Measurements from ENCODE around the gene ANKRD13C. TPM values are rescaled to one million over a fixed set of nuclear protein-coding genes. Genes with fewer than 3 reads are reported as not detected.

Gene ANKRD13C
- total RNA-seq, 3 donors from 2014 or later: 20.8 to 24.8 (median 23.4) TPM

- no peaks in the 10 kb centered on the region for H3K4me1 ChIP-seq (ENCODE audit: low read depth)
- ATAC-seq: no peak
- no peaks in the 10 kb centered on the region for H3K9me3 ChIP-seq
- intact Hi-C loops (cut with DNase I, micrococcal nuclease): no loop called here
- no peak for DNase-seq
- no peak overlapping the region for H3K4me3 ChIP-seq
- no peak for TF ChIP-seq CTCF (IDR thresholded peaks at IDR 0.05)
- H3K36me3 ChIP-seq (ENCODE audit: low read depth): peaks cover 29% of the 10 kb centered on the region
These were observed 119.8 kb downstream of the ANKRD13C start for GRCh38 chr1:70234733-70235132.

GRCh38 chr1:70231475-70231874 lies 123.0 kb downstream of the ANKRD13C start:
- Histone ChIP-seq H3K4me3 (no peak overlapping the region), H3K36me3 (ENCODE audit: low read depth) (peaks cover 20% of the 10 kb centered on the region), H3K4me1 (ENCODE audit: low read depth) (no peaks in the 10 kb centered on the region), H3K9me3 (no peaks in the 10 kb centered on the region)
- ATAC-seq (no peak), DNase-seq (no peak)
- intact Hi-C loops (cut with DNase I, micrococcal nuclease): no loop called here
- TF ChIP-seq CTCF (IDR thresholded peaks at IDR 0.05): no peak

GRCh38 chr1:70228670-70229069 lies 125.9 kb downstream of the ANKRD13C start:
- H3K36me3 ChIP-seq (ENCODE audit: low read depth): peaks cover 6% of the 10 kb centered on the region
- H3K4me3 ChIP-seq: no peak overlapping the region
- H3K4me1 ChIP-seq (ENCODE audit: low read depth): peaks cover 4% of the 10 kb centered on the region
- H3K9me3 ChIP-seq: no peaks in the 10 kb centered on the region
- no peak for TF ChIP-seq CTCF (IDR thresholded peaks at IDR 0.05)
- intact Hi-C loops (cut with DNase I, micrococcal nuclease): no loop called here
- ATAC-seq (no peak), DNase-seq (no peak)

DNA sequence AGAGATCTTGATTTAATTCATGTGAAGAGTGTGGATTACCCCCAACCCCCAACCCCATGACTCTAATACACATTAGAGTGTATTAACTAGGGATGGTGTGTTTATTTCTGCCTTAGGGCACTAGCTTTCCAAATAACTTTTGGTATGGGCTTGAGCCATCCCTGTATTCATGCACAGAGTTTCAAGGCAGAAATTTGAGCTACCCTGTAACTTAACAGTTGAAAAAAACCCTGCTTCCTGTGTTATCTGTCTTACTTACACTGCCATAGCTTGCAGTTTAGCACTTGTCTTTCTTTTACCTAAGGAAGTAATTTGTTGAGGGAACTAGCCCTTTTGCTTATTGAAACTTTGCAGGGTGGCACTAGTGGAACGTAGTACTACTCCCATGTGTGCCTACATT lies 127.1 kb downstream of the ANKRD13C start:
- no peak for ATAC-seq
- no peak for DNase-seq
- intact Hi-C loops (cut with DNase I, micrococcal nuclease): no loop called here
- TF ChIP-seq CTCF (IDR thresholded peaks at IDR 0.05): no peak
- H3K4me3 ChIP-seq: no peak overlapping the region
- no peaks in the 10 kb centered on the region for H3K36me3 ChIP-seq (ENCODE audit: low read depth)
- H3K4me1 ChIP-seq (ENCODE audit: low read depth): peaks cover 16% of the 10 kb centered on the region
- H3K9me3 ChIP-seq: no peaks in the 10 kb centered on the region

DNA sequence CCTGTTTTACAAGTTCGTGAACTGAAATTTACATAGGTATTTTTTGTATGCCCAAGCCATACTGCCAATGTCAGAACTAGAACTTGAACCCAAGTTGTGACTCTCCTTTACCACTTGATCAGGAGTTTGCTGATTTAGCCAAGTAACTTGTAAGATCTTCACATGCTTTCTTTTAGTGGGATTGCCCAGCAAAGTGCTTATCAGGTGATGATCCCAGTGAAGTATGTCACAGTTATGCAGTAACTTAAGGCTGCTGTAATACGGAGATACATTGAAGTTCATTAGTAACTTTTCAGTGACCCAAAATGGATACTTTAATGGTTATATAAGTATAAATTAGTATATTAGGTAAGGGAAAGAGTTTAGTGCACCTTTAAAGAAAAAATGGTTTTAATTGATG lies 129.6 kb downstream of the ANKRD13C start:
- H3K9me3 ChIP-seq: no peaks in the 10 kb centered on the region
- H3K4me1 ChIP-seq (ENCODE audit: low read depth): peaks cover 16% of the 10 kb centered on the region
- DNase-seq: no peak

More for the DNA sequence above, 129.6 kb downstream of the ANKRD13C start:
- Histone ChIP-seq H3K4me3 (no peak overlapping the region), H3K36me3 (ENCODE audit: low read depth) (no peaks in the 10 kb centered on the region)
- no peak for ATAC-seq
- intact Hi-C loops (cut with DNase I, micrococcal nuclease): no loop called here
- TF ChIP-seq CTCF (IDR thresholded peaks at IDR 0.05): no peak
